NCI-H1105 (cell line): Measurements from ENCODE around the gene UTY.
"Not testable (repeated sequence)": the region's sequence is repeated elsewhere in the genome, so short reads cannot be mapped to it uniquely, and the experiment has no call there.

ENCODE experiments used
- DNase-seq: peaks from one replicate; lab custom pipeline; 2025; lab: John Stamatoyannopoulos, UW

UTY gene

GRCh38 chrY:13299411-13299810 lies 180.4 kb downstream of the UTY start:
- DNase-seq = no peak

GRCh38 chrY:13296176-13296890 lies 183.5 kb downstream of the UTY start:
- no peak for DNase-seq

DNA sequence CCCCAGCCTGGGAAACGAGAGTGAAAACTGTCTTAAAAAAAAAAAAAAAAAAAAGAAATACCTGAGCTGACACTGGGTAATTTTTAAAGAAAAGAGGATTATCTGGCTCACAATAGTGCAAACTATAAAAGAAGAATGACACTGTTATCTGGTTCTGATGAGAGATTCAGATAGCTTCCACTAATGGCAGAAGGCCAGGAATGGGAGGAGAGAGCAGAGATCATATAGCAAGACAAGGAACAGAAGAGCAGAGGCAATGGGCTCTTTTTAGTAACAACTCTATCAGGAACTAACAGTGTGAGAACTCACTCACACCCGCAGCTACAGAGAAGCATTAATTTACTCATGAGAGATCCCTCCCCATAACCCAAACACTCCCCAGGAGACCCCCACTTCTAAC lies 184.8 kb downstream of the UTY start:
- no peak for DNase-seq

- no peak for DNase-seq
Measured at GRCh38 chrY:13291199-13291598, 188.6 kb downstream of the UTY start.

- DNase-seq = not testable (repeated sequence)
Measured at GRCh38 chrY:13282151-13283054, 197.4 kb downstream of the UTY start.

- DNase-seq = no peak
Measured at GRCh38 chrY:13279561-13279960, 200.3 kb downstream of the UTY start.

GRCh38 chrY:13271706-13272105 lies 208.1 kb downstream of the UTY start:
- no peak for DNase-seq

DNA sequence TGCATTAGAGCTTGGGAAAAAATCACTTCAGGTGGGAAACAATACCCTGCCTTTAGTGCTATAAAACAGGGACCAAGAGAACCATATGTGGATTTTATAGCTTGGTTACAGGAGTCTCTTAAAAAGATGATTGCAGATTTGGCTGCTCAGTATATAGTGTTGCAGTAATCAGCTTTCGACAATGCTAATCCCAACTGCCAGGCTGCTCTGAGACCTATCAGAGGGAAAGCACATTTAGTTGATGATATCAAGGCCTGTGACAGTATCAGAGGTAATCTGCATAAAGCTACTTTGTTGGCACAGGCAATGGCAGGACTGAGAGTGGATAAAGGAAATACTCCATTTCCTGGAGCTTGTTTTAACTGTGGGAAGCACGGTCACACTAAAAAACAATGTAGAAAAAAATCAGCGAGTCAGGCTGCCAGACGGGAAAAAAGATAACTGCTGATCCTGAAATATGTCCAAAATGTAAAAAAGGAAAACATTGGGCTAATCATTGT lies 225.8 kb downstream of the UTY start:
- DNase-seq = not testable (repeated sequence)

DNA sequence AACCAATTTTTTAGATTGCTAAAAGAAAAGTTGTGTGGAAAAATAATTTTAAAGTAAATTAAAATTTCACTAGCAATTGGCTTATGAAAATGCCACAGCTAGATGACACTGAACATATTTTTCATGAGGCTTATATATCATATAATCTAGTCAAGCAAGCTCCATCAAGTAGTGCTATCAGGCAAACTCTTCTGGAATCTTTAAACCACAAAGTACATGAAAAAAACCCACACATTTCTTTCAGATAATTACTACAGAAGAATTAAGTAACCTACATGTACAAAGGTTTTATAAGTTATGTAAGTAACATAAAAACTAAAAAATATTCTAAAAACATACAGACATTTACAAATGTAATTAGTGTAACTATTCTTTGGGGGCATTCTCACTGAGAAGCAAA lies 229.4 kb downstream of the UTY start:
- DNase-seq = no peak

DNA sequence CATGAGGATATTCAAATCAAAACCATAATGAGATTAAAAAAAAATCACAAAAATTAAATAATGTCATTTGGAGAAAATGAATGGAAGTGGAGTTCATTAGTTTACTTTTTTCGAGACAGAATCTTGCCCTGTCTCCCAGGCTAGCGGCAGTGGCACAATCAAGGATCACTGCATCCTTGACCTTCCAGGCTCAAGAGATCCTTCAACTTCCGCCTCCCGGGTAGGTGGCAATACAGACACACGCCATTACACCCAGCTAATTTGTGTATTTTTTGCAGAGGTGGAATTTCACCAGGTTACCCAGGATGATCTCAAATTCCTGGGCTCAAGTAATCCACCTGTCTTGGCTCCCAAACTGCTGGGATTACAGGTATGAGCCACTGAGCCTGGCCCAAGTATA lies 236.1 kb downstream of the UTY start:
- DNase-seq = no peak

GRCh38 chrY:13233901-13234300 lies 245.9 kb downstream of the UTY start:
- DNase-seq = no peak

DNA sequence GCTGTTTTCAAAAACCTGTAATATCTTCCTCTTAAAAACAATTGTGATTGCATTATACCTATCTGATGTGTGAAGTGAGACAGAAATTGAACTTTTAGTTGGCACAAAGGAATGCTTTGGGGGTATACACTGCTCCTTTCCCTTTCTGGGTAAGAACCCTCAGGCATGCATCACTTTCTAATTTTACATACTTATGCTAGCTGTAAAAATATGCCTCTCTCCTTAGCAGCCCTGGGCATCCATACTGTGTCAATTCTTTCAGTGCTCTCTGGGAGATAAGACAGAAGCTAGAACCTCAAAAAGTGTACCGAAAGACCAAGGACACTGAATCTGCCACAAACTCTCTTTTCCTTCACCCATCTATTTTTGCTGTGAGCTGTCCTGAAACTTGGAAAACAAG lies 246.7 kb downstream of the UTY start:
- DNase-seq = no peak

DNA sequence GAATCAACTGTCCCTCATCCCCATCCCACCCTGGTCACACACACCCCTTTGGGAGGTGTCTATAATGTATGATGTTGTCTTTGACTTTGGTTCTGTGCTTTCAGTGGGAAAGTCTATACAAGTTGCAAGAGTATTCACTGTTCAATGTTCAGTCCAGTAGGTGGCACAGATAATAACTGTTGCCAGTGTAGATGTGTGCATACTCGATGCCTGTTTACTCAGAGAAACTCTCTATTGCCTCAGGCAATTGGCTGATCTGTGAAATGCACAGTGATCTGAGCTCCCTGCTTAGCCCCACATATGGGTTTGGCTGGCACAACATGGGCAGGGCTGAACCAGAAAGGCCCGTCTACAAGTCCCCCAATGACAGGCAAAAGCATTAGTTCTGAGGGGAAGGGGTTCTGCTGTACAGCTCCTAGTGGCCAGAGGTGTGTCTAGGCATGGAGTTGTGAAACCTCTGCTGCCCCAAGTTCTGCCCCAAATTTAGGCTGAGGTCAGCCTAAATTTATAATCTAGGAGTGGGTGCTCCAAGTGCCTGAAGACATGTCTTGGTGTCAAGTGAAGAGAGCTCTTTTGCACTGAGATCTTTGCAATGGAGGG lies 252.4 kb downstream of the UTY start:
- no peak for DNase-seq

DNA sequence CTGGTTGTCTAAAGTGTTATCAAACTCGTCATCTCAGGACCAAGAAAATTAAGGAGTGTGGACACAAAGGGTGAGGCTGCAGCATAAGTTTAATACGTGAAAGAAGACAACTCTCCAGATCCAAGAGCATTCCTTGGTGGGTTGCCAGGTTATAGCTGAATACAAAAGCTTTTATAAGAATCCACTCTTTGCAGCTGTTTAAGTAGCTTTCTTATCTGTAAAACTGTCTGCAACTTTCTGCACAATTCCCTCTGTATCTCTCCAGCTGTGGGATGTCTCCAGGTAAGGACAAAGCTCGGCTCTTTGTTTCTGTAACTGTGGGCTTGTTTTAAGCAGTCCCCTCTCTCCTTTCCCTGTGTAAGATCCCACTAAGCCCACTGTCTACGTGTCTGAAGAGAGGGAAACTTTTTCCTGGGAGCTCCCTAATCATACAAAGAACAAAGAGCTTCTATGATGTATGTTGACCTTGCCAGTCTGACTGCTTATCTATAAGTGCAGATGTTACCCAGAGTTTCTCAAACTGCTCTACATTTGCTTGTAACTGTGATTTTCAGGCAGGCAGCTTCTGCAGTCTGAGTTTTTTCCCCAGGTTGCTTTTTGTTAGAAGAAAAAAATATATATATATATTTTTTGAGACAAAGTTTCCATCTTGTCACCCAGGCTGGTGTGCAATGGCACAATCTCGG lies 268.7 kb downstream of the UTY start:
- no peak for DNase-seq

- no peak for DNase-seq
Measured at GRCh38 chrY:13205214-13205613, 274.6 kb downstream of the UTY start.
